GM12892 (cell line): Measurements from ENCODE around the gene PKMYT1.

Source experiments
- POLR2A ChIP-seq: IDR thresholded peaks from 2 replicates; pipeline ENCODE4 v1.6.1; 2011; ENCODE audit warnings: low read depth, low read length, control low read depth
- POLR2AphosphoS5 ChIP-seq: IDR thresholded peaks from 2 replicates; pipeline ENCODE4 v1.6.1; 2011; ENCODE audit warnings: low read depth, low read length, control low read depth
- TAF1 ChIP-seq: IDR thresholded peaks from 2 replicates; pipeline ENCODE4 v1.6.1; 2011; ENCODE audit warnings: low read depth, mild to moderate bottlenecking, control low read depth, low read length, borderline replicate concordance

GRCh38 chr16:3026609-3027488 is 46.6 kb upstream of the PKMYT1 start:
- TF ChIP-seq TAF1 (no peak), POLR2A (no peak), POLR2AphosphoS5 (no peak)
